ENCODE results near the gene AKAP7. TPM values are rescaled to one million over a fixed set of nuclear protein-coding genes. Genes with fewer than 3 reads are reported as not detected.

Gene AKAP7
- 6.1 and 6.3 TPM in 2 replicates for total RNA-seq

GRCh38 chr6:131135244-131136020 lies at the start of gene AKAP7:
TSS of gene AKAP7 (plus strand) at chr6:131135467. CDS start at chr6:131135764, 297 bp downstream.

Other genes starting within 250 kb of the AKAP7 start
- 122 and 167 TPM in 2 replicates for gene EPB41L2, start 72.2 kb upstream of the AKAP7 start, total RNA-seq